ENCODE measurements around the gene STOML2. TPM values are rescaled to one million over a fixed set of nuclear protein-coding genes. Genes with fewer than 3 reads are reported as not detected.

Gene STOML2
- total RNA-seq, 3 donors from 2014 or later, result 89.4 to 115 (median 101) TPM

GRCh38 chr9:35107297-35108290 lies 4.7 kb upstream of the STOML2 start:
- intact Hi-C loops (cut with DNase I; ENCODE audit: low total_unique reads), result no loop called here
- no peak for TF ChIP-seq POLR2A (IDR thresholded peaks at IDR 0.05)
- Histone ChIP-seq H3K4me3 (no peak overlapping the region), H3K27ac (no peak overlapping the region), H3K4me1 (peaks cover 3 to 7% of the 10 kb centered on the region in 2 donors), H3K27me3 (no peaks in the 10 kb centered on the region), H3K9me3 (no peaks in the 10 kb centered on the region), H3K36me3 (no peaks in the 10 kb centered on the region)
- no peak for DNase-seq (ENCODE audit: low spot score in 2 of 2)

- no peak for DNase-seq (ENCODE audit: low spot score in 2 of 2)
- no peaks in the 10 kb centered on the region for H3K36me3 ChIP-seq
- H3K27me3 ChIP-seq, result no peaks in the 10 kb centered on the region
- H3K9me3 ChIP-seq, result no peaks in the 10 kb centered on the region
- no peak overlapping the region for H3K4me3 ChIP-seq
- no peak for TF ChIP-seq POLR2AphosphoS5 (IDR thresholded peaks at IDR 0.05)
- no peak for TF ChIP-seq POLR2A (IDR thresholded peaks at IDR 0.05)
- no peak for TF ChIP-seq CTCF (IDR thresholded peaks at IDR 0.05)
- no peak overlapping the region for H3K27ac ChIP-seq
- intact Hi-C loops (cut with DNase I; ENCODE audit: low total_unique reads), result no loop called here
- peaks cover 3 to 16% of the 10 kb centered on the region in 2 donors for H3K4me1 ChIP-seq
Observed at GRCh38 chr9:35106343-35106730, 3.4 kb upstream of the STOML2 start.

- no peaks in the 10 kb centered on the region for H3K27me3 ChIP-seq
- H3K4me3 ChIP-seq, result no peak overlapping the region
- intact Hi-C loops (cut with DNase I; ENCODE audit: low total_unique reads), result no loop called here
- H3K9me3 ChIP-seq, result no peaks in the 10 kb centered on the region
- no peaks in the 10 kb centered on the region for H3K36me3 ChIP-seq
- DNase-seq (ENCODE audit: low spot score in 2 of 2), result no peak
- no peak overlapping the region for H3K27ac ChIP-seq
- no peak for TF ChIP-seq CTCF (IDR thresholded peaks at IDR 0.05)
- TF ChIP-seq POLR2A (IDR thresholded peaks at IDR 0.05), result no peak
- no peak for TF ChIP-seq POLR2AphosphoS5 (IDR thresholded peaks at IDR 0.05)
- peaks cover 3 to 15% of the 10 kb centered on the region in 2 donors for H3K4me1 ChIP-seq
Observed at GRCh38 chr9:35105571-35106342, 2.8 kb upstream of the STOML2 start.

- intact Hi-C loops (cut with DNase I; ENCODE audit: low total_unique reads), result no loop called here
- H3K4me3 ChIP-seq, result no peak overlapping the region
- no peaks in the 10 kb centered on the region for H3K27me3 ChIP-seq
- no peaks in the 10 kb centered on the region for H3K36me3 ChIP-seq
- H3K9me3 ChIP-seq, result no peaks in the 10 kb centered on the region
- H3K27ac ChIP-seq, result no peak overlapping the region
- no peak for DNase-seq (ENCODE audit: low spot score in 2 of 2)
- no peak for TF ChIP-seq CTCF (IDR thresholded peaks at IDR 0.05)
- TF ChIP-seq POLR2A (IDR thresholded peaks at IDR 0.05), result no peak
- TF ChIP-seq POLR2AphosphoS5 (IDR thresholded peaks at IDR 0.05), result no peak
- peaks cover 3 to 10% of the 10 kb centered on the region in 2 donors for H3K4me1 ChIP-seq
Observed at GRCh38 chr9:35105126-35105525, 2.2 kb upstream of the STOML2 start.

GRCh38 chr9:35104586-35104985 lies 1.7 kb upstream of the STOML2 start:
- TF ChIP-seq POLR2AphosphoS5 (IDR thresholded peaks at IDR 0.05) (no peak), CTCF (IDR thresholded peaks at IDR 0.05) (no peak), POLR2A (IDR thresholded peaks at IDR 0.05) (no peak)
- no peak overlapping the region for H3K27ac ChIP-seq
- no peak for DNase-seq (ENCODE audit: low spot score in 2 of 2)
- intact Hi-C loops (cut with DNase I; ENCODE audit: low total_unique reads), result no loop called here
- H3K9me3 ChIP-seq, result no peaks in the 10 kb centered on the region
- no peaks in the 10 kb centered on the region for H3K27me3 ChIP-seq
- H3K4me3 ChIP-seq, result no peak overlapping the region
- no peaks in the 10 kb centered on the region for H3K36me3 ChIP-seq
- peaks cover 3 to 10% of the 10 kb centered on the region in 2 donors for H3K4me1 ChIP-seq
